Astrocyte of the cerebellum (primary cell): ENCODE results near the gene SERPING1.

Source experiments
- DNase-seq: peaks from one replicate; pipeline ENCODE4 v3.0.0-alpha.2; 2011; ENCODE audit warnings: low read depth
- H3K4me3 ChIP-seq: 2 replicates; pipeline ENCODE4 v1.5.1; 2011; ENCODE audit warnings: mild to moderate bottlenecking, low read depth, low read length, moderate library complexity
- in situ Hi-C: cut with HindIII; loops from 2 replicates; pipeline ENCODE4 v1.10.0; 2017; ENCODE audit warnings: low sequenced_read_pairs
- TF ChIP-seq, protein P1 (sequence below): IDR thresholded peaks from 2 replicates; pipeline ENCODE4 v1.5.1; 2012; ENCODE audit warnings: low read length, low read depth, moderate library complexity, mild to moderate bottlenecking; ENCODE audit errors: missing control alignments

SERPING1 gene

DNA sequence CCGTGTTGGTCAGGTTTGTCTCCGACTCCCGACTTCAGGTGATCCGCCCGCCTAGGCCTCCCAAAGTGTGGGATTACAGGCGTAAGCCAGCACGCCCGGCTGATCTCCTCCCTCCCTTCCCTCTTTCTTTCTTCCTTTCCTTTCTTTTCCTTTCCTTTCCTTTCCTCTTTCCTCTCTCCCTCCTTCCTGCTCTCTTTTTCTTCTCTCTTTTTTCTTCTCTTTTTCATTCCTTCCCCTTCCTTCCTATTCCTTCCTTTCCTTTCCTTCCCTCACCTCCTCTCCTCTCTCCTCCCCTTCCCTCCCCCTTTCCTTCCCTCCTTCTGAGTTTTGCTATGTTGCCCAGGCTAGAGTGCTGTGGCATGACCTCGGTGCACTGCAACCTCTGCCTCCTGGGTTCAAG, 66.5 kb downstream of the SERPING1 start:
- no peak for DNase-seq
- TF ChIP-seq, protein P1, sequence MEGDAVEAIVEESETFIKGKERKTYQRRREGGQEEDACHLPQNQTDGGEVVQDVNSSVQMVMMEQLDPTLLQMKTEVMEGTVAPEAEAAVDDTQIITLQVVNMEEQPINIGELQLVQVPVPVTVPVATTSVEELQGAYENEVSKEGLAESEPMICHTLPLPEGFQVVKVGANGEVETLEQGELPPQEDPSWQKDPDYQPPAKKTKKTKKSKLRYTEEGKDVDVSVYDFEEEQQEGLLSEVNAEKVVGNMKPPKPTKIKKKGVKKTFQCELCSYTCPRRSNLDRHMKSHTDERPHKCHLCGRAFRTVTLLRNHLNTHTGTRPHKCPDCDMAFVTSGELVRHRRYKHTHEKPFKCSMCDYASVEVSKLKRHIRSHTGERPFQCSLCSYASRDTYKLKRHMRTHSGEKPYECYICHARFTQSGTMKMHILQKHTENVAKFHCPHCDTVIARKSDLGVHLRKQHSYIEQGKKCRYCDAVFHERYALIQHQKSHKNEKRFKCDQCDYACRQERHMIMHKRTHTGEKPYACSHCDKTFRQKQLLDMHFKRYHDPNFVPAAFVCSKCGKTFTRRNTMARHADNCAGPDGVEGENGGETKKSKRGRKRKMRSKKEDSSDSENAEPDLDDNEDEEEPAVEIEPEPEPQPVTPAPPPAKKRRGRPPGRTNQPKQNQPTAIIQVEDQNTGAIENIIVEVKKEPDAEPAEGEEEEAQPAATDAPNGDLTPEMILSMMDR = no peak
- in situ Hi-C loops = no loop called here
- H3K4me3 ChIP-seq = no peak overlapping the region
